ENCODE data around the gene TMBIM1. TPM values are rescaled to one million over a fixed set of nuclear protein-coding genes. Genes with fewer than 3 reads are reported as not detected.
"Not testable (repeated sequence)": the region's sequence is repeated elsewhere in the genome, so short reads cannot be mapped to it uniquely, and the experiment has no call there.

Gene TMBIM1
- total and polyA plus RNA-seq, 2 donors (not counting 3 experiments of a cell fraction or from before 2014, with no cell fraction given): 141 to 229 TPM

- H3K4me3 ChIP-seq (replicated peaks in 1 of 3; ENCODE audit: insufficient read depth in 1 of 3, low read depth in 1 of 3, low read length in 3 of 3): no peak overlapping the region
- no peaks in the 10 kb centered on the region for H3K36me3 ChIP-seq (ENCODE audit: control insufficient read depth in 2 of 2, extremely low read depth in 1 of 2, insufficient read depth in 2 of 2, low read length in 2 of 2)
- H3K9me3 ChIP-seq (replicated peaks; ENCODE audit: control insufficient read depth, insufficient read depth, low read length): no peaks in the 10 kb centered on the region
- ChIA-PET POLR2A (no interaction called here), CTCF (interaction anchor here (1.0 to 1.2 kb wide), 2 partner anchors 11 to 30 kb away, joined by 3 read pairs; no protein-coding TSS in a partner anchor)
- no peak overlapping the region for H3K4me2 ChIP-seq (ENCODE audit: insufficient read depth, low read length)
- no peaks in the 10 kb centered on the region for H3K9me1 ChIP-seq (replicated peaks; ENCODE audit: control insufficient read depth, extremely low read depth, insufficient read depth, low read length)
- H3K27me3 ChIP-seq (ENCODE audit: control insufficient read depth in 2 of 2, insufficient read depth in 2 of 2, low read length in 2 of 2): no peaks in the 10 kb centered on the region
- intact Hi-C loops (cut with micrococcal nuclease) (no loop called here), dilution Hi-C loops (cut with MboI; ENCODE audit: extremely low pct_ligation_motif_present, low sequenced_read_pairs) (no loop called here)
- peaks cover 13% of the 10 kb centered on the region for H3K4me1 ChIP-seq (ENCODE audit: control insufficient read depth, extremely low read depth, insufficient read depth, low read length)
- no TSS peak for BruUV-seq (replicated peaks)
- no peak for FAIRE-seq
- DNase-seq (ENCODE audit: low read depth, low spot score): no peak
- no peak overlapping the region for H3K9ac ChIP-seq (replicated peaks; ENCODE audit: extremely low read depth, insufficient read depth, low read length)
- H3K27ac ChIP-seq (ENCODE audit: insufficient read depth, low read depth, low read length): no peak overlapping the region
- H4K20me1 ChIP-seq (replicated peaks; ENCODE audit: control insufficient read depth, extremely low read depth, insufficient read depth, low read length): no peaks in the 10 kb centered on the region
- no peaks in the 10 kb centered on the region for H3K79me2 ChIP-seq (ENCODE audit: control insufficient read depth, insufficient read depth, low read length)
- TF ChIP-seq MYC (IDR thresholded peaks at IDR 0.05; ENCODE audit: low read depth, low read length) (no peak), FOS (IDR thresholded peaks at IDR 0.05; ENCODE audit: borderline replicate concordance, insufficient read depth, low read length) (no peak), EZH2 (IDR thresholded peaks at IDR 0.05; ENCODE audit: borderline replicate concordance, low read depth, low read length, severe bottlenecking) (no peak), GATA2 (IDR thresholded peaks at IDR 0.05; ENCODE audit: insufficient read depth, insufficient read length, low read depth, low read length) (no peak), MAX (IDR thresholded peaks at IDR 0.05; ENCODE audit: insufficient read depth, insufficient read length) (no peak), POLR2A (IDR thresholded peaks at IDR 0.05; ENCODE audit: low read depth, low read length) (no peak), POLR2AphosphoS5 (IDR thresholded peaks at IDR 0.05; ENCODE audit: insufficient read depth, low read depth, low read length) (no peak), JUN (IDR thresholded peaks at IDR 0.05; ENCODE audit: borderline replicate concordance, insufficient read depth, insufficient read length, low read depth) (no peak)
- TF ChIP-seq, protein P1, sequence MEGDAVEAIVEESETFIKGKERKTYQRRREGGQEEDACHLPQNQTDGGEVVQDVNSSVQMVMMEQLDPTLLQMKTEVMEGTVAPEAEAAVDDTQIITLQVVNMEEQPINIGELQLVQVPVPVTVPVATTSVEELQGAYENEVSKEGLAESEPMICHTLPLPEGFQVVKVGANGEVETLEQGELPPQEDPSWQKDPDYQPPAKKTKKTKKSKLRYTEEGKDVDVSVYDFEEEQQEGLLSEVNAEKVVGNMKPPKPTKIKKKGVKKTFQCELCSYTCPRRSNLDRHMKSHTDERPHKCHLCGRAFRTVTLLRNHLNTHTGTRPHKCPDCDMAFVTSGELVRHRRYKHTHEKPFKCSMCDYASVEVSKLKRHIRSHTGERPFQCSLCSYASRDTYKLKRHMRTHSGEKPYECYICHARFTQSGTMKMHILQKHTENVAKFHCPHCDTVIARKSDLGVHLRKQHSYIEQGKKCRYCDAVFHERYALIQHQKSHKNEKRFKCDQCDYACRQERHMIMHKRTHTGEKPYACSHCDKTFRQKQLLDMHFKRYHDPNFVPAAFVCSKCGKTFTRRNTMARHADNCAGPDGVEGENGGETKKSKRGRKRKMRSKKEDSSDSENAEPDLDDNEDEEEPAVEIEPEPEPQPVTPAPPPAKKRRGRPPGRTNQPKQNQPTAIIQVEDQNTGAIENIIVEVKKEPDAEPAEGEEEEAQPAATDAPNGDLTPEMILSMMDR (IDR thresholded peaks at IDR 0.05; ENCODE audit: extremely low read depth in 1 of 2, insufficient read depth in 1 of 2, low read depth in 1 of 2, low read length in 2 of 2): no peak
- H2AFZ ChIP-seq (ENCODE audit: low read depth, low read length): no peak overlapping the region
Measured at GRCh38 chr2:218312267-218312756, 20.0 kb upstream of the TMBIM1 start.

DNA sequence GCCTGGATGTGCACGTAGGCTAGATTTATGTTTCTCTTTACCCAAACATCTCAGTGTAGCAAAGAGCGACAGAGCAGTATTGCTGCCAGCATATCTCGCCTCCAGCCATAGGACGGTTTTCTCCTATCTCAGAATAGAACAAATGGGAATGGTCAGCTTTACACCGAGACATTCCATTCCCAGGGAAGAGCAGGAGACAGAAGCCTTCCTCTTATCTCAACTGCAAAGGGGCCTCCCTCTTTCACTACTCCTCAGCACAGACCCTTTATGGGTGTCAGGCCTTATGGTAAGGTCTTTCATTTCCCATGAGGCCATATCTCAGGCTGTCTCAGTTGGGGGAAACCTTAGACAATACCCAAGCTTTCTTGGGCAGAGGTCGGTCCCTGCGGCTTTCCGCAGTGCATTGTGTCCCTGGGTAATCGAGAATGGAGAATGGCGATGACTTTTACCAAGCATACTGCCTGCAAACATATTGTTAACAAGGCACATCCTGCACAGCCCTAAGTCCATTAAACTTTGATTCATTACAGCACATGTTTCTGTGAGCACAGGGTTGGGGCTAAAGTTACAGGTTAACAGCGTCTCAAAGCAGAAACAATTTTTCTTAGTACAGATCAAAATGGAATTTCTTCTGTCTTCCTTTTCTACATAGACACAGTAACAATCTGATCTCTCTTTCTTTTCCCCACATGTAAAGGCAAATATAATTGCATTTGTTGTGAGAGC lies 19.4 kb upstream of the TMBIM1 start:
- POLR2A ChIA-PET; H3K4me1 ChIP-seq (ENCODE audit: control insufficient read depth, extremely low read depth, insufficient read depth, low read length); H3K36me3 ChIP-seq (ENCODE audit: control insufficient read depth in 2 of 2, extremely low read depth in 1 of 2, insufficient read depth in 2 of 2, low read length in 2 of 2); H4K20me1 ChIP-seq (replicated peaks; ENCODE audit: control insufficient read depth, extremely low read depth, insufficient read depth, low read length); H3K9ac ChIP-seq (replicated peaks; ENCODE audit: extremely low read depth, insufficient read depth, low read length); intact Hi-C loops (cut with micrococcal nuclease); H3K27ac ChIP-seq (ENCODE audit: insufficient read depth, low read depth, low read length); H3K4me2 ChIP-seq (ENCODE audit: insufficient read depth, low read length); dilution Hi-C loops (cut with MboI; ENCODE audit: extremely low pct_ligation_motif_present, low sequenced_read_pairs); FAIRE-seq; H3K9me3 ChIP-seq (replicated peaks; ENCODE audit: control insufficient read depth, insufficient read depth, low read length); H3K27me3 ChIP-seq (ENCODE audit: control insufficient read depth in 2 of 2, insufficient read depth in 2 of 2, low read length in 2 of 2); H3K4me3 ChIP-seq (replicated peaks in 1 of 3; ENCODE audit: insufficient read depth in 1 of 3, low read depth in 1 of 3, low read length in 3 of 3); H3K9me1 ChIP-seq (replicated peaks; ENCODE audit: control insufficient read depth, extremely low read depth, insufficient read depth, low read length); BruUV-seq (replicated peaks); H3K79me2 ChIP-seq (ENCODE audit: control insufficient read depth, insufficient read depth, low read length); DNase-seq (ENCODE audit: low read depth, low spot score): not testable (repeated sequence)
- CTCF ChIA-PET: interaction anchor here (1.0 to 1.2 kb wide), 2 partner anchors 10 to 31 kb away, joined by 3 read pairs; no protein-coding TSS in a partner anchor
- peak overlapping the region; percentile 65 for H2AFZ ChIP-seq (ENCODE audit: low read depth, low read length)
